CD4-positive, alpha-beta memory T cell (primary cell): ENCODE data around the gene ZNF433. TPM values are rescaled to one million over a fixed set of nuclear protein-coding genes. Genes with fewer than 3 reads are reported as not detected.
"Not testable (repeated sequence)": the region's sequence is repeated elsewhere in the genome, so short reads cannot be mapped to it uniquely, and the experiment has no call there.

Experiments
- CTCF ChIA-PET: fragments of 350-600 bp; sonication (Branson Sonifier 250); formaldehyde crosslinking; loops from one replicate; lab custom pipeline; 2021; ENCODE audit warnings: inconsistent platforms; ENCODE audit not compliant: partially characterized antibody; lab: Charles Lee
- POLR2A ChIA-PET: fragments of 350-600 bp; sonication (Branson Sonifier 250); formaldehyde crosslinking; loops from one replicate; lab custom pipeline; 2021; ENCODE audit not compliant: partially characterized antibody; lab: Charles Lee
- DNase-seq, 5 donors: peaks; one replicate each; pipeline versions ENCODE4 v3.0.0 to v3.0.0-alpha.2; 2020 to 2022; ENCODE audit warnings: mixed read lengths in 1 of 5
- H3K27ac ChIP-seq: one replicate; pipeline ENCODE4 v1.7.0; 2013; ENCODE audit warnings: low read depth, low read length
- H3K27me3 ChIP-seq: 2 replicates; pipeline ENCODE4 v1.7.0; 2013; ENCODE audit warnings: mild to moderate bottlenecking, low read length, moderate library complexity; ENCODE audit not compliant: insufficient read depth
- H3K36me3 ChIP-seq: 2 replicates; pipeline ENCODE4 v1.7.0; 2013; ENCODE audit warnings: mild to moderate bottlenecking, low read length, moderate library complexity; ENCODE audit not compliant: insufficient read depth
- H3K4me1 ChIP-seq: 2 replicates; pipeline ENCODE4 v1.7.0; 2013; ENCODE audit warnings: mild to moderate bottlenecking, low read length, moderate library complexity; ENCODE audit not compliant: insufficient read depth
- H3K4me3 ChIP-seq, 2 donors: one replicate each; pipeline ENCODE4 v1.7.0; 2013; ENCODE audit warnings: low read length in 2 of 2, mild to moderate bottlenecking in 1 of 2
- H3K9me3 ChIP-seq, 2 donors: one replicate each; pipeline ENCODE4 v1.7.0; 2013; ENCODE audit warnings: low read length in 2 of 2, control low read depth in 1 of 2; ENCODE audit not compliant: control insufficient read depth in 1 of 2
- H3K27ac Mint-ChIP-seq, 7 donors: one replicate each; pipeline ENCODE4 v1.8.0; 2020 to 2021; ENCODE audit warnings: mixed read lengths in 7 of 7, mild to moderate bottlenecking in 6 of 7, inconsistent platforms in 3 of 7, moderate library complexity in 3 of 7
- H3K27me3 Mint-ChIP-seq, 2 donors: one replicate each; pipeline ENCODE4 v1.8.0; 2020 to 2021; ENCODE audit warnings: mixed read lengths in 2 of 2
- H3K36me3 Mint-ChIP-seq, 2 donors: one replicate each; pipeline ENCODE4 v1.8.0; 2020 to 2021; ENCODE audit warnings: mixed read lengths in 2 of 2, inconsistent platforms in 1 of 2, mild to moderate bottlenecking in 1 of 2
- H3K4me1 Mint-ChIP-seq, 4 donors: one replicate each; pipeline ENCODE4 v1.8.0; 2020 to 2021; ENCODE audit warnings: mixed read lengths in 4 of 4, mild to moderate bottlenecking in 1 of 4
- H3K4me3 Mint-ChIP-seq, 8 donors: one replicate each; pipeline ENCODE4 v1.8.0; 2020 to 2021; ENCODE audit warnings: mixed read lengths in 8 of 8, mild to moderate bottlenecking in 7 of 8, moderate library complexity in 6 of 8, inconsistent platforms in 3 of 8
- H3K9me3 Mint-ChIP-seq, 8 donors: one replicate each; pipeline ENCODE4 v1.8.0; 2020 to 2021; ENCODE audit warnings: mixed read lengths in 8 of 8, mild to moderate bottlenecking in 5 of 8, inconsistent platforms in 3 of 8, moderate library complexity in 1 of 8
- intact Hi-C: fragments of 100-400 bp; cut with micrococcal nuclease; formaldehyde crosslinking; loops from one replicate; pipeline ENCODE4 v1.15.1; 2023
- polyA plus RNA-seq, 2 donors: library from polyadenylated mRNA; unstranded; fragments of 300-500 nt; fragmentation: Illumina TruSeq; gene quantifications; one replicate each; pipeline ENCODE4 v1.2.3, GENCODE V29; 2021
- total RNA-seq, 2 experiments: library from RNA; stranded (reverse); gene quantifications; one replicate each; pipeline ENCODE4 v1.2.3, GENCODE V29; 2021

Gene ZNF433
- total and polyA plus RNA-seq, 4 experiments from 2014 or later: 0.38 to 2.2 (median 0.71) TPM

DNA sequence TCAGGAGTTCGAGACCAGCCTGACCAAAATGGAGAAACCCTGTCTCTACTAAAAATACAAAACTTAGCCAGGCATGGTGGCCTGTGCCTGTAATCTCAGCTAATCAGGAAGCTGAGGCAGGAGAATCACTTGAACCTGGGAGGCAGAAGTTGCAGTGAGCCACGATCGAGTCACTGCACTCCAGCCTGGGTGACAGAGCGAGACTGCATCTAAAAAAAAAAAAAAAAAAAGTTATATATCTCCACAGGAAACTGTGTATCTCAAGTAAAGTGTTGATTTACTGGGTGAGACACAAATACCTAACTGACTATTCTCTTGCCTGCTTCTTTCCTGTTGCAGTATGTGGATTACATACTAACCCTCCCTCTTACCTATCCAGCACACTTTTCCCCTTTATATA is 43.6 kb downstream of the ZNF433 start:
- peak overlapping the region in 3 of 7 donors; percentile 9 to 43 (median 41) for H3K27ac Mint-ChIP-seq
- H3K36me3 Mint-ChIP-seq: peaks cover 10 to 27% of the 10 kb centered on the region in 2 donors
- H3K36me3 ChIP-seq, H3K4me3 Mint-ChIP-seq, H3K4me1 ChIP-seq, H3K27me3 Mint-ChIP-seq, H3K4me3 ChIP-seq, H3K27me3 ChIP-seq, H3K9me3 Mint-ChIP-seq, DNase-seq, POLR2A ChIA-PET, H3K27ac ChIP-seq, intact Hi-C loops, H3K9me3 ChIP-seq: not testable (repeated sequence)
- H3K4me1 Mint-ChIP-seq: peaks cover 22 to 47% (median 26%) of the 10 kb centered on the region in 4 donors
- CTCF ChIA-PET: interaction anchor here (0.6 to 7.5 kb wide), 7 partner anchors 28 to 194 kb away, joined by 3 to 177 read pairs (median 16); partner anchors contain the start of genes ZNF491, ZNF700 and ZNF763

DNA sequence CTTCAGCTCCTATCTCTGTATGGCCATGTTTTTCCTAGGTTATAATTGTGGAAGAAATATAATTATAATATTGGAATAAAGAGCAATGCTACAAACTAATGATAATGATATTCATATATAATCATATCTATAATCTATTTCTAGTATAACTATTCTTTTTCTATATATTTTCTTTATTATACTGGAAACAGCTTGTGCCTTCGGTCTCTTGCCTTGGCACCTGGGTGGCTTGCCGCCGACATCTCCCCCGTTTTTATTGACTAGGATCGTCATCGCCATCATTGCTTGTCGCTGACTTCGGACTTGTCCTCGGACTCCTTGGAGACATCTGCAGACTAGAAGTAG is 46.4 kb downstream of the ZNF433 start:
- CTCF ChIA-PET: interaction anchor here (1.1 to 7.5 kb wide), 17 partner anchors 9 to 507 kb away, joined by 3 to 177 read pairs (median 6); partner anchors contain the start of genes ZNF491, ZNF625, ZNF69 and ZNF700
- H3K9me3 Mint-ChIP-seq: peaks cover 0 to 4% (median 0%) of the 10 kb centered on the region in 8 donors
- peaks cover 7% of the 10 kb centered on the region for H3K4me1 ChIP-seq
- H3K9me3 ChIP-seq: no peaks in the 10 kb centered on the region
- peaks cover 22 to 39% (median 25%) of the 10 kb centered on the region in 4 donors for H3K4me1 Mint-ChIP-seq
- peak overlapping the region in 1 of 2 donors; percentile 66 for H3K4me3 ChIP-seq
- H3K27ac ChIP-seq: peak overlapping the region; percentile 73
- intact Hi-C loops: loop anchor here (1.0 to 5.0 kb wide), 2 partner anchors 108 to 177 kb away; partner anchors contain the start of gene ZNF440
- H3K27ac Mint-ChIP-seq: peak overlapping the region; percentile 91 to 98 (median 95)
- H3K27me3 Mint-ChIP-seq: no peaks in the 10 kb centered on the region
- H3K27me3 ChIP-seq: no peaks in the 10 kb centered on the region
- peak overlapping the region; percentile 91 to 99 (median 98) for H3K4me3 Mint-ChIP-seq
- H3K36me3 ChIP-seq: no peaks in the 10 kb centered on the region
- POLR2A ChIA-PET: interaction anchor here (0.6 to 5.8 kb wide), 10 partner anchors 8 to 191 kb away, joined by 4 to 95 read pairs (median 5); partner anchors contain the start of genes ZNF440, ZNF491, ZNF700 and ZNF763
- H3K36me3 Mint-ChIP-seq: peaks cover 0 to 24% of the 10 kb centered on the region in 2 donors
- DNase-seq: no peak

DNA sequence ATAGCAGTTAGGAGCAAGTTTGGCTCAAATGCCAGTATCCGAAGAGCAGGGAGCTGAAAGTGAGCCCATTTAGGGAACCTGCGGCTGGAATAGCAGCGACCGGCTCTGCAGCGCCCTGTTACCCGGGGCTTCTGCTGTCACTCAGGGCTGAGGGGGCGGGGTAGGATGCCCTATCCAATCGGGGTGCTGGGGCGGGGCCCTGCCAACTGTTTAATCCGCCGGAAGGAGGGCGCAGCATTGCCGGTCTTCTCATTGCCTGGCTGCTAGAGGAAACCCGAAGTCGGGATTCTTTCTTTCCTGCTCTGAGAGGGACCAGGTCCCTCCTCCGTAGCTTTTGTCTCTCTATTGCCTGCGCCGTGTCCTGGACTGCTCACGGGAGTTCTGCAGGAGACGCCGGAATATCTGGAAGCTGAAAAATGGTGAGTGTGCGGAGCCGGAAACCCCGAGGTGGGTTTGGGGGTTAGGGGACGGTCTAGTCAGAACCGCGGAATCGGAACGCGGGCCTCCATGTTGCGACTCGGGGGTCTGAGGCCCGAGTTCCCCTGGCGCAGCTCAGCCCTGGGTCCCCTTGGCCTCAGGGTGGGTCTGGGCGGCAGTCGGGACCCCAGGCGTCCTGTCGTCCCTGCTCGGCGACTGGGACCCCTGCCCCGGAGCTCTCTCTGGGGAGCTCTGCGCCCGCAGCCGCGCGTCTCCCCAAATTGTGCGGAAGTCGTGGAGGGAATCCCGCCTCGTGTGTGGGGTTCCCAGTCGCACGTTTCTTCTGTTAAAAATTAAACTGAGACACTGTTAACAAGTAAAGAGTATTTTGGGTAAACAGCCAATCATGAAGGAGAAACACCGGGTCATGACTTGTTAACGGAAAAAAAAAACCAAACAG is 47.8 kb downstream of the ZNF433 start:
- Histone ChIP-seq H3K27ac (peak overlapping the region; percentile 73), H3K9me3 (no peaks in the 10 kb centered on the region), H3K36me3 (no peaks in the 10 kb centered on the region), H3K4me3 (peak overlapping the region; percentile 66 to 67), H3K27me3 (no peaks in the 10 kb centered on the region), H3K4me1 (peaks cover 7% of the 10 kb centered on the region)
- H3K4me3 Mint-ChIP-seq: peak overlapping the region; percentile 91 to 99 (median 98)
- POLR2A ChIA-PET: interaction anchor here (0.7 to 5.8 kb wide), 17 partner anchors 10 to 790 kb away, joined by 3 to 95 read pairs (median 4); partner anchors contain the start of genes ZNF136, ZNF440, ZNF442 and ZNF491
- peak overlapping the region; percentile 95 to 99 (median 97) for H3K27ac Mint-ChIP-seq
- H3K4me1 Mint-ChIP-seq: peaks cover 15 to 29% (median 18%) of the 10 kb centered on the region in 4 donors
- no peaks in the 10 kb centered on the region for H3K27me3 Mint-ChIP-seq
- CTCF ChIA-PET: interaction anchor here (0.7 to 7.5 kb wide), 18 partner anchors 12 to 606 kb away, joined by 3 to 177 read pairs (median 6); partner anchors contain the start of genes ZNF433, ZNF491, ZNF625 and ZNF69
- intact Hi-C loops: loop anchor here (1.0 to 5.0 kb wide), 5 partner anchors 23 to 190 kb away; partner anchors contain the start of gene ZNF440
- DNase-seq: peak; percentile 83 to 92 (median 85)
- peaks cover 0 to 7% (median 3%) of the 10 kb centered on the region in 8 donors for H3K9me3 Mint-ChIP-seq
- H3K36me3 Mint-ChIP-seq: peaks cover 0 to 20% of the 10 kb centered on the region in 2 donors

DNA sequence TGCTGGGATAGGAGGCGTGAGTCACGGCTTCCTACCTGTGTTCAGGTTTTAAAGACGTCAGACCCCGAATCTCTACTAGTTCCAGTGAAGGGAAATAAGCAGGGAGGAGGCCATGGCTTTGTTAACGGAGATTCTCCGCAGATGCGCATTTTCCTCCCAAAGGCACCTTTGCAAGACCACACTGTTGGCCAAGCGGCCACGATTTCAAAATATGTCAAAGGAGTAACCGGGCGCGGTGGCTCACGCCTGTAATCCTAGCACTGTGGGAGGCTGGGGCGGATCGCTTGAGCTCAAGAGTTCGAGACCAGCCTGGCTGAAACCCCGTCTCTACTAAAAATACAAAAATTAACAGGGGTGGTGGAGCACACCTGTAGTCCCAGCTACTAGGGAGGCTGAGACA is 48.7 kb downstream of the ZNF433 start:
- peak overlapping the region in 1 of 7 donors; percentile 95 for H3K27ac Mint-ChIP-seq
- DNase-seq: no peak
- Histone ChIP-seq H3K36me3 (no peaks in the 10 kb centered on the region), H3K9me3 (peaks cover under 1 to 2% of the 10 kb centered on the region in 2 donors), H3K4me1 (peaks cover 7% of the 10 kb centered on the region), H3K27ac (no peak overlapping the region), H3K4me3 (no peak overlapping the region), H3K27me3 (no peaks in the 10 kb centered on the region)
- intact Hi-C loops: loop anchor here (1.0 to 5.0 kb wide), 2 partner anchors 155 to 174 kb away; partner anchors contain the start of gene ZNF440
- peak overlapping the region in 5 of 8 donors; percentile 26 to 99 (median 52) for H3K4me3 Mint-ChIP-seq
- ChIA-PET POLR2A (interaction anchor here (0.6 to 5.8 kb wide), 5 partner anchors 23 to 562 kb away, joined by 3 to 95 read pairs (median 6); partner anchors contain the start of genes ZNF491, ZNF563, ZNF700 and ZNF763), CTCF (interaction anchor here (3.7 to 7.5 kb wide), 6 partner anchors 12 to 189 kb away, joined by 17 to 177 read pairs (median 72); partner anchors contain the start of genes ZNF491, ZNF700 and ZNF763)
- peaks cover 0 to 18% of the 10 kb centered on the region in 2 donors for H3K36me3 Mint-ChIP-seq
- H3K27me3 Mint-ChIP-seq: no peaks in the 10 kb centered on the region
- peaks cover 0 to 16% (median 12%) of the 10 kb centered on the region in 8 donors for H3K9me3 Mint-ChIP-seq
- peaks cover 12 to 22% (median 15%) of the 10 kb centered on the region in 4 donors for H3K4me1 Mint-ChIP-seq

DNA sequence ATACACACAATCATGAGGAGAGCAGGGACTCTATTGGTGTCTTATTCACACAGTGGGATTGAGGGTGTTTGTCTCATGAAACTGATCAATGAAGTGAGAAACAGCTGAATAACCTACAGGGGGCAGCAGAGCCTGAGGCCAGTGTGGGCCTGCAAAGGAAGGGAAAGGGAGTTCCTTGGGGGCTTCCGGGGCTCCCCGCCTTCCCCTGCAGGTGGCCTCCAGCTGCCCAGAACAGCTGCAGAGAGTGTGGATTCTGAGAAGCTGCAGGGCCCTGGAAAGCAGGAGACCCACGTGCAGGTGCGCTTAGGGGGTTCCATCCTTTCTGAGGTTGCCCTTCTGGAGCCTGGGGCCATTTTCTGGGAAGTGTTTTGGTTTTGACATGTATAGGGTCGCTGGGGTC is 50.5 kb downstream of the ZNF433 start:
- H3K4me3 ChIP-seq: no peak overlapping the region
- peaks cover 3 to 14% of the 10 kb centered on the region in 2 donors for H3K36me3 Mint-ChIP-seq
- H3K4me1 ChIP-seq: peaks cover 7% of the 10 kb centered on the region
- H3K27me3 Mint-ChIP-seq: no peaks in the 10 kb centered on the region
- H3K9me3 ChIP-seq: peaks cover 5 to 19% of the 10 kb centered on the region in 2 donors
- ChIA-PET POLR2A (interaction anchor here (1.0 kb wide), 1 partner anchor 20 kb away, joined by 6 read pairs; the partner anchor contains the start of gene ZNF763), CTCF (interaction anchor here (0.9 to 4.7 kb wide), 7 partner anchors 11 to 187 kb away, joined by 3 to 20 read pairs (median 4); partner anchors contain the start of genes ZNF491, ZNF700 and ZNF763)
- H3K36me3 ChIP-seq: no peaks in the 10 kb centered on the region
- peaks cover 0 to 32% (median 28%) of the 10 kb centered on the region in 8 donors for H3K9me3 Mint-ChIP-seq
- intact Hi-C loops: loop anchor here (5.0 kb wide), 1 partner anchor 173 kb away; the partner anchor contains the start of gene ZNF440
- DNase-seq: no peak
- H3K27me3 ChIP-seq: no peaks in the 10 kb centered on the region
- no peak overlapping the region for H3K27ac ChIP-seq
- H3K4me3 Mint-ChIP-seq: no peak overlapping the region
- H3K27ac Mint-ChIP-seq: peak overlapping the region in 1 of 7 donors; percentile 55
- peaks cover 5 to 16% (median 10%) of the 10 kb centered on the region in 4 donors for H3K4me1 Mint-ChIP-seq

DNA sequence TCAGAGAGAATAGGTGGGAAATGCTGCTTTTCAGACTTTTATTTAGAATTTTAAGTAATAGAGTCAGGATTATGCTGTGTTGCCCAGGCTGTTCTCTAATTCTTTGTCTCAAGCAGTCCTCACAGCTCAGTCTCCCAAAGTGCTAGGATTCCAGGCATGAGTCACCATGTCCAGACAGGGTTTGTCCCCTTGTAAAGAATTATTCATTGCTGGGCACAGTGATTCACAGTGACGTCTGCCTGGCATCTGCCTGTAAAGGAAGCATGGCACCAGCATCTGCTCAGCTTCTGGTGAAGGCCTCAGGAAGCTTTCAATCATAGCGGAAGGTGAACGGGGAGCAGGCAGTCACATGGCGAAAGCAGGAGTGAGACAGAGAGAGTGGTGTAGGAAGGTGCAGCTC is 53.0 kb downstream of the ZNF433 start:
- intact Hi-C loops: no loop called here
- Histone ChIP-seq H3K4me3 (no peak overlapping the region), H3K9me3 (peaks cover 15 to 43% of the 10 kb centered on the region in 2 donors), H3K4me1 (peaks cover 7% of the 10 kb centered on the region), H3K36me3 (no peaks in the 10 kb centered on the region), H3K27ac (no peak overlapping the region), H3K27me3 (no peaks in the 10 kb centered on the region)
- Mint-ChIP-seq H3K36me3 (peaks cover 27 to 29% of the 10 kb centered on the region in 2 donors), H3K27me3 (no peaks in the 10 kb centered on the region), H3K4me3 (no peak overlapping the region), H3K4me1 (peaks cover 0 to 4% (median 3%) of the 10 kb centered on the region in 4 donors), H3K9me3 (peaks cover 0 to 56% (median 52%) of the 10 kb centered on the region in 8 donors), H3K27ac (no peak overlapping the region)
- ChIA-PET CTCF (interaction anchor here (1.0 to 4.7 kb wide), 4 partner anchors 19 to 104 kb away, joined by 3 to 20 read pairs (median 11); partner anchors contain the start of gene ZNF700), POLR2A (interaction anchor here (0.8 kb wide), 1 partner anchor 59 kb away, joined by 4 read pairs; no protein-coding TSS in a partner anchor)
- DNase-seq: no peak
